Measurements from ENCODE around the gene PTPRG.

GRCh38 chr3:61772456-61772855 lies 211.1 kb downstream of the PTPRG start:
- TF ChIP-seq POLR2A (IDR thresholded peaks at IDR 0.05) (no peak), CTCF (IDR thresholded peaks at IDR 0.05) (no peak), POLR2AphosphoS5 (IDR thresholded peaks at IDR 0.05) (no peak)

Measured in suprapubic skin (tissue), 4 donors.